HCT116 (cell line): ENCODE results near the gene CHID1. TPM values are rescaled to one million over a fixed set of nuclear protein-coding genes. Genes with fewer than 3 reads are reported as not detected.

Experiments
- ATAC-seq: fragments of 200-7000 bp; cut with Tn5 transposase; 2 replicates; pipeline ENCODE4 v1.9.1; 2020; ENCODE audit warnings: mild to moderate bottlenecking, moderate library complexity
- BruUV-seq: library from RNA; stranded (reverse); fragments of 400-500 nt; replicated peaks from 2 replicates; lab custom pipeline; 2021; lab: Mats Ljungman, UMichigan
- CTCF ChIA-PET: fragments of 300-600 bp; sonication (Branson Sonifier 250); formaldehyde crosslinking; loops from one replicate; lab custom pipeline; 2021; ENCODE audit warnings: antibody characterized with exemption; lab: Charles Lee
- POLR2A ChIA-PET: fragments of 300-600, 350-600 bp; sonication (Branson Sonifier 250); formaldehyde crosslinking; loops from one replicate; lab custom pipeline; 2021; ENCODE audit warnings: antibody characterized with exemption; lab: Charles Lee
- RAD21 ChIA-PET, 2 experiments: fragments of 300-600 bp; sonication (Branson Sonifier 250); formaldehyde crosslinking; loops; one replicate each; lab custom pipeline; 2023; ENCODE audit warnings: low total read pairs in 2 of 2; ENCODE audit not compliant: uncharacterized antibody in 2 of 2, unreplicated experiment in 2 of 2, low non-redundant PET in 1 of 2; lab: Charles Lee
- DNase-seq: peaks from one replicate; pipeline ENCODE4 v3.0.0-alpha.2; 2010; ENCODE audit warnings: low read depth, low spot score
- H2AFZ ChIP-seq: fragments of 200-600 bp; shearing (Covaris generic), sonication (generic); 2 replicates; pipeline ENCODE4 v1.6.1; 2017; ENCODE audit warnings: low read depth, mixed run types, mixed read lengths, antibody characterized with exemption, low read length; ENCODE audit not compliant: poor library complexity, severe bottlenecking
- H3K27ac ChIP-seq: 2 replicates; pipeline ENCODE4 v1.5.1; 2012; ENCODE audit warnings: low read depth, low read length
- H3K27me3 ChIP-seq: fragments of 200-600 bp; sonication (generic); 2 replicates; pipeline ENCODE4 v1.6.1; 2016; ENCODE audit warnings: mixed run types, low read length, mixed read lengths; ENCODE audit not compliant: insufficient read depth
- H3K36me3 ChIP-seq, 2 experiments: fragments of 200-500 bp in 1 of 2; fragments of 200-600 bp in 1 of 2; sonication (Bioruptor generic) in 1 of 2; sonication (generic) in 1 of 2; 2 replicates each; pipeline versions ENCODE4 v1.5.1 to v1.6.1; 2014 to 2016; ENCODE audit warnings: low read length in 2 of 2, inconsistent platforms in 1 of 2, mixed read lengths in 1 of 2, mixed run types in 1 of 2; ENCODE audit not compliant: insufficient read depth in 2 of 2, control insufficient read depth in 1 of 2
- H3K4me1 ChIP-seq, 2 experiments: fragments of 200-600 bp in 1 of 2; sonication (generic) in 1 of 2; 2 replicates each; pipeline versions ENCODE4 v1.5.1 to v1.6.1; 2012 to 2017; ENCODE audit warnings: low read length in 2 of 2, inconsistent platforms in 1 of 2, mild to moderate bottlenecking in 1 of 2, mixed read lengths in 1 of 2, mixed run types in 1 of 2, moderate library complexity in 1 of 2; ENCODE audit not compliant: insufficient read depth in 2 of 2, control insufficient read depth in 1 of 2
- H3K4me2 ChIP-seq: fragments of 200-600 bp; sonication (generic); 2 replicates; pipeline ENCODE4 v1.6.1; 2017; ENCODE audit warnings: mixed run types, low read length, mixed read lengths
- H3K4me3 ChIP-seq, 2 experiments: fragments of 200-600 bp in 1 of 2; sonication (generic) in 1 of 2; replicated peaks in 1 of 2; 2 replicates each; pipeline ENCODE4 v1.5.1; 2011 to 2016; ENCODE audit warnings: low read length in 2 of 2, control low read depth in 1 of 2, low read depth in 1 of 2, mild to moderate bottlenecking in 1 of 2, mixed read lengths in 1 of 2, mixed run types in 1 of 2
- H3K79me2 ChIP-seq: fragments of 200-600 bp; sonication (generic); 2 replicates; pipeline ENCODE4 v1.6.1; 2017; ENCODE audit warnings: mild to moderate bottlenecking, mixed run types, low read length, moderate library complexity, mixed read lengths; ENCODE audit not compliant: insufficient read depth
- H3K9ac ChIP-seq: fragments of 200-600 bp; sonication (generic); 2 replicates; pipeline ENCODE4 v1.6.1; 2016; ENCODE audit warnings: low read length, mixed read lengths
- H3K9me2 ChIP-seq: fragments of 200-600 bp; sonication (generic), shearing (Covaris generic); 2 replicates; pipeline ENCODE4 v1.6.1; 2017; ENCODE audit warnings: mixed run types, mild to moderate bottlenecking, moderate library complexity; ENCODE audit not compliant: insufficient read depth
- H3K9me3 ChIP-seq, 2 experiments: fragments of 200-500 bp in 1 of 2; fragments of 200-600 bp in 1 of 2; sonication (Bioruptor generic) in 1 of 2; sonication (generic) in 1 of 2; 2 replicates each; pipeline ENCODE4 v1.6.1; 2014 to 2017; ENCODE audit warnings: low read length in 2 of 2, mixed read lengths in 2 of 2, inconsistent platforms in 1 of 2, low read depth in 1 of 2, mild to moderate bottlenecking in 1 of 2, mixed run types in 1 of 2, moderate library complexity in 1 of 2; ENCODE audit not compliant: control insufficient read depth in 1 of 2, insufficient read depth in 1 of 2
- H4K20me1 ChIP-seq: fragments of 200-600 bp; sonication (generic), shearing (Covaris generic); 2 replicates; pipeline ENCODE4 v1.6.1; 2017; ENCODE audit warnings: mixed run types, mild to moderate bottlenecking, moderate library complexity; ENCODE audit not compliant: insufficient read depth
- CBX3 ChIP-seq: IDR thresholded peaks from 2 replicates; pipeline ENCODE4 v1.6.1; 2012; ENCODE audit warnings: low read depth
- EGR1 ChIP-seq: IDR thresholded peaks from 2 replicates; pipeline ENCODE4 v1.6.1; 2012; ENCODE audit warnings: low read depth
- ELF1 ChIP-seq: IDR thresholded peaks from 2 replicates; pipeline ENCODE4 v1.6.1; 2012; ENCODE audit warnings: low read depth, borderline replicate concordance
- EZH2phosphoT487 ChIP-seq: fragments of 200-600 bp; IDR thresholded peaks from 2 replicates; pipeline ENCODE4 v1.6.1; 2018; ENCODE audit warnings: antibody characterized with exemption, borderline replicate concordance
- JUND ChIP-seq: IDR thresholded peaks from 2 replicates; pipeline ENCODE4 v1.6.1; 2012
- POLR2A ChIP-seq: IDR thresholded peaks from 2 replicates; pipeline ENCODE4 v1.7.0; 2011; ENCODE audit warnings: borderline replicate concordance; ENCODE audit not compliant: insufficient read depth, insufficient read length; ENCODE audit errors: extremely low read depth
- SIN3A ChIP-seq: IDR thresholded peaks from 2 replicates; pipeline ENCODE4 v1.6.1; 2012; ENCODE audit warnings: low read depth
- SP1 ChIP-seq: IDR thresholded peaks from 2 replicates; pipeline ENCODE4 v1.6.1; 2012; ENCODE audit warnings: low read depth
- SRF ChIP-seq: IDR thresholded peaks from 2 replicates; pipeline ENCODE4 v1.6.1; 2012; ENCODE audit warnings: low read depth
- TCF7L2 ChIP-seq: IDR thresholded peaks from 2 replicates; pipeline ENCODE4 v1.7.0; 2011; ENCODE audit warnings: borderline replicate concordance, inconsistent platforms; ENCODE audit not compliant: insufficient read depth, insufficient read length; ENCODE audit errors: extremely low read depth
- YY1 ChIP-seq: IDR thresholded peaks from 2 replicates; pipeline ENCODE4 v1.6.1; 2011; ENCODE audit warnings: low read length, low read depth, moderate library complexity, mild to moderate bottlenecking; ENCODE audit not compliant: insufficient replicate concordance; ENCODE audit errors: extremely low read depth
- ZFX ChIP-seq: fragments of 450-650 bp; IDR thresholded peaks from 2 replicates; pipeline ENCODE4 v1.6.1; 2017
- intact Hi-C: fragments of 100-400 bp; cut with micrococcal nuclease; formaldehyde crosslinking; loops from 2 replicates; pipeline ENCODE4 v1.10.0; 2022
- total RNA-seq: library from RNA; stranded (reverse); gene quantifications from one replicate; pipeline ENCODE4 v1.2.1, GENCODE V29; 2021; ENCODE audit not compliant: unreplicated experiment
- TF ChIP-seq, protein P1 (sequence below): IDR thresholded peaks from 2 replicates; pipeline ENCODE4 v1.6.1; 2012
- TF ChIP-seq, protein P2 (sequence below), 3 experiments: fragments of 200-600 bp in 1 of 3; sonication (generic) in 1 of 3; IDR thresholded peaks in 2 of 3; conservative IDR thresholded peaks in 1 of 3; 2 replicates each; pipeline ENCODE4 v1.5.1; 2012 to 2017; ENCODE audit warnings: low read depth in 2 of 3, low read length in 2 of 3, antibody characterized with exemption in 1 of 3, borderline replicate concordance in 1 of 3, control low read depth in 1 of 3, mild to moderate bottlenecking in 1 of 3, mixed read lengths in 1 of 3, mixed run types in 1 of 3, moderate library complexity in 1 of 3; ENCODE audit not compliant: insufficient read depth in 1 of 3

CHID1 gene
- total RNA-seq, 1 experiment from 2014 or later = 102 TPM

DNA sequence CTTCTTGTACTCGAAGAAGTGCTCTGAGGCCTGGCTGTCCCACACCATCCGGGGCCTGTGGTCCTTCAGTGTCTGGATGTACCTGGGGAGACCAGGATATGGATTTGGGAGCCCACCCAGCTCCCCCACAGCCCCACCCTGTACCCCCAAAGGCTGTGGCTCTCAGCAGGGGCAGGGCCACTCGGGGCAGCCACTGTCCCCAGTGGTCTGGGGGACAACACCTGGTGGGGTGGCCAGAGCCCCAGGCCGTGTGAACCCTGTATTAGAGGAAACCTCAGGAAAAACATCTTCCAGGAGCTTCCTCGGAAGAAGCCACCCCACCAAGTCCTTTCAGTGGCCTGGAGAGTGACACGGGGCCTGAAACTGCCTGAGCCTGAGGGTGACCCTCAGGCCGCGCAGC lies 40.2 kb downstream of the CHID1 start:
- TF ChIP-seq, protein P1, sequence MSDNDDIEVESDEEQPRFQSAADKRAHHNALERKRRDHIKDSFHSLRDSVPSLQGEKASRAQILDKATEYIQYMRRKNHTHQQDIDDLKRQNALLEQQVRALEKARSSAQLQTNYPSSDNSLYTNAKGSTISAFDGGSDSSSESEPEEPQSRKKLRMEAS = no peak
- TF ChIP-seq TCF7L2 (no peak), JUND (no peak), CBX3 (no peak), SP1 (no peak), POLR2A (no peak), EZH2phosphoT487 (no peak), ZFX (no peak), ELF1 (no peak), SRF (no peak), YY1 (no peak), EGR1 (no peak)
- intact Hi-C loops = loop anchor here (10.0 kb wide), 1 partner anchor 184 kb away; no protein-coding TSS in a partner anchor
- H3K4me2 ChIP-seq = no peak overlapping the region
- no peak overlapping the region for H2AFZ ChIP-seq
- no peak overlapping the region for H3K27ac ChIP-seq
- H3K27me3 ChIP-seq = no peaks in the 10 kb centered on the region
- no peaks in the 10 kb centered on the region for H3K36me3 ChIP-seq
- no peaks in the 10 kb centered on the region for H3K79me2 ChIP-seq
- no TSS peak for BruUV-seq
- CTCF ChIA-PET = no interaction called here
- H4K20me1 ChIP-seq = no peaks in the 10 kb centered on the region
- H3K4me1 ChIP-seq = peaks cover 0 to 35% of the 10 kb centered on the region in 2 experiments; a peak in 2 of 4 replicates
- POLR2A ChIA-PET = no interaction called here
- H3K4me3 ChIP-seq = no peak overlapping the region
- H3K9me3 ChIP-seq = no peaks in the 10 kb centered on the region
- RAD21 ChIA-PET = no interaction called here
- no peaks in the 10 kb centered on the region for H3K9me2 ChIP-seq
- H3K9ac ChIP-seq = no peak overlapping the region
- ATAC-seq = no peak
- no peak for DNase-seq

DNA sequence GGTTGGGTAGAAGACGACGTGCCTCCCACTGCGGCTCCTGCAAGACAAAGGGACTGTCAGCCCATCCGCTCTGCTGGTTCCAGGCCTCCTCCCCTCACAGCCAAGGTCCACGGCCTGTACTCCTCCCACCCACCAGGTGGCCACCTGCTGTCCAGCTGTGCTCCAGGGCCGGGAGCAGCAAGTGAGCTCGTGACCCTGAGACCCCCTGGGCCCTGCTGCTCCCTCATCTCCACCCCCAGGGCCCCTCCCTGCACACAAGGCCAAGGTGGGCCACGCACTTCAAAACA lies 40.5 kb downstream of the CHID1 start:
- no peaks in the 10 kb centered on the region for H4K20me1 ChIP-seq
- TF ChIP-seq, protein P2, sequence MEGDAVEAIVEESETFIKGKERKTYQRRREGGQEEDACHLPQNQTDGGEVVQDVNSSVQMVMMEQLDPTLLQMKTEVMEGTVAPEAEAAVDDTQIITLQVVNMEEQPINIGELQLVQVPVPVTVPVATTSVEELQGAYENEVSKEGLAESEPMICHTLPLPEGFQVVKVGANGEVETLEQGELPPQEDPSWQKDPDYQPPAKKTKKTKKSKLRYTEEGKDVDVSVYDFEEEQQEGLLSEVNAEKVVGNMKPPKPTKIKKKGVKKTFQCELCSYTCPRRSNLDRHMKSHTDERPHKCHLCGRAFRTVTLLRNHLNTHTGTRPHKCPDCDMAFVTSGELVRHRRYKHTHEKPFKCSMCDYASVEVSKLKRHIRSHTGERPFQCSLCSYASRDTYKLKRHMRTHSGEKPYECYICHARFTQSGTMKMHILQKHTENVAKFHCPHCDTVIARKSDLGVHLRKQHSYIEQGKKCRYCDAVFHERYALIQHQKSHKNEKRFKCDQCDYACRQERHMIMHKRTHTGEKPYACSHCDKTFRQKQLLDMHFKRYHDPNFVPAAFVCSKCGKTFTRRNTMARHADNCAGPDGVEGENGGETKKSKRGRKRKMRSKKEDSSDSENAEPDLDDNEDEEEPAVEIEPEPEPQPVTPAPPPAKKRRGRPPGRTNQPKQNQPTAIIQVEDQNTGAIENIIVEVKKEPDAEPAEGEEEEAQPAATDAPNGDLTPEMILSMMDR (IDR thresholded peaks at IDR 0.05 in 2 of 3, conservative IDR thresholded peaks at IDR 0.05 in 1 of 3; ENCODE audit: borderline replicate concordance in 1 of 3, insufficient read depth in 1 of 3, low read depth in 2 of 3, low read length in 2 of 3) = peak in 2 of 3 experiments; percentile 19 to 25; a peak in 2 of 6 replicates
- TF ChIP-seq SIN3A (no peak), EZH2phosphoT487 (no peak)
- ChIA-PET POLR2A (no interaction called here), CTCF (no interaction called here), RAD21 (no interaction called here)
- DNase-seq (no peak), ATAC-seq (peak; percentile 21; the same call in 1 of the 2 replicates)
- no peak overlapping the region for H3K27ac ChIP-seq
- no peak overlapping the region for H3K4me2 ChIP-seq
- H3K36me3 ChIP-seq = no peaks in the 10 kb centered on the region
- no peak overlapping the region for H3K4me3 ChIP-seq
- peaks cover 0 to 35% of the 10 kb centered on the region in 2 experiments; a peak in 2 of 4 replicates for H3K4me1 ChIP-seq
- H3K9me2 ChIP-seq = no peaks in the 10 kb centered on the region
- H3K79me2 ChIP-seq = no peaks in the 10 kb centered on the region
- no TSS peak for BruUV-seq
- no peaks in the 10 kb centered on the region for H3K9me3 ChIP-seq
- no peak overlapping the region for H3K9ac ChIP-seq
- H3K27me3 ChIP-seq = no peaks in the 10 kb centered on the region
- intact Hi-C loops = loop anchor here (10.0 kb wide), 1 partner anchor 185 kb away; no protein-coding TSS in a partner anchor
- H2AFZ ChIP-seq = no peak overlapping the region
